CD8-positive, alpha-beta memory T cell (primary cell): ENCODE data around the gene SMG7. TPM values are rescaled to one million over a fixed set of nuclear protein-coding genes. Genes with fewer than 3 reads are reported as not detected.

Experiments
- CTCF ChIA-PET: fragments of 350-600 bp; sonication (Branson Sonifier 250); formaldehyde crosslinking; loops from one replicate; lab custom pipeline; 2021; ENCODE audit warnings: antibody characterized with exemption; lab: Charles Lee
- POLR2A ChIA-PET: fragments of 350-600 bp; sonication (Branson Sonifier 250); formaldehyde crosslinking; loops from one replicate; lab custom pipeline; 2021; ENCODE audit warnings: antibody characterized with exemption; lab: Charles Lee
- DNase-seq, 5 donors: peaks; one replicate each; pipeline versions ENCODE4 v3.0.0 to v3.0.0-alpha.2; 2020 to 2022; ENCODE audit warnings: mixed read lengths in 1 of 5
- H3K27ac ChIP-seq: one replicate; pipeline ENCODE4 v1.7.0; 2013; ENCODE audit warnings: low read depth, mild to moderate bottlenecking, low read length, moderate library complexity
- H3K27me3 ChIP-seq: 2 replicates; pipeline ENCODE4 v1.7.0; 2013; ENCODE audit warnings: low read length, mild to moderate bottlenecking; ENCODE audit not compliant: insufficient read depth, poor library complexity, severe bottlenecking
- H3K36me3 ChIP-seq: 2 replicates; pipeline ENCODE4 v1.7.0; 2013; ENCODE audit warnings: mild to moderate bottlenecking, low read length, moderate library complexity; ENCODE audit not compliant: insufficient read depth
- H3K4me1 ChIP-seq: 2 replicates; pipeline ENCODE4 v1.7.0; 2013; ENCODE audit warnings: mild to moderate bottlenecking, low read length, moderate library complexity; ENCODE audit not compliant: insufficient read depth
- H3K4me3 ChIP-seq: 2 replicates; pipeline ENCODE4 v1.7.0; 2013; ENCODE audit warnings: mild to moderate bottlenecking, low read length
- H3K9me3 ChIP-seq: 2 replicates; pipeline ENCODE4 v1.7.0; 2013; ENCODE audit warnings: mild to moderate bottlenecking, low read length
- H3K27ac Mint-ChIP-seq, 8 donors: one replicate each; pipeline ENCODE4 v1.8.0; 2020 to 2021; ENCODE audit warnings: mixed read lengths in 8 of 8, mild to moderate bottlenecking in 6 of 8, inconsistent platforms in 3 of 8, moderate library complexity in 3 of 8
- H3K27me3 Mint-ChIP-seq, 2 donors: one replicate each; pipeline ENCODE4 v1.8.0; 2020 to 2021; ENCODE audit warnings: mixed read lengths in 2 of 2, mild to moderate bottlenecking in 1 of 2, moderate library complexity in 1 of 2
- H3K36me3 Mint-ChIP-seq, 3 donors: one replicate each; pipeline ENCODE4 v1.8.0; 2020 to 2021; ENCODE audit warnings: mixed read lengths in 3 of 3, inconsistent platforms in 1 of 3, mild to moderate bottlenecking in 1 of 3
- H3K4me1 Mint-ChIP-seq, 3 donors: one replicate each; pipeline ENCODE4 v1.8.0; 2020 to 2021; ENCODE audit warnings: mixed read lengths in 3 of 3, inconsistent platforms in 1 of 3, mild to moderate bottlenecking in 1 of 3
- H3K4me3 Mint-ChIP-seq, 7 donors: one replicate each; pipeline ENCODE4 v1.8.0; 2020 to 2021; ENCODE audit warnings: mixed read lengths in 7 of 7, mild to moderate bottlenecking in 6 of 7, moderate library complexity in 4 of 7, inconsistent platforms in 2 of 7
- H3K9me3 Mint-ChIP-seq, 5 donors: one replicate each; pipeline ENCODE4 v1.8.0; 2020 to 2022; ENCODE audit warnings: mixed read lengths in 5 of 5, mild to moderate bottlenecking in 3 of 5, moderate library complexity in 2 of 5, inconsistent platforms in 1 of 5
- polyA plus RNA-seq: library from polyadenylated mRNA; unstranded; fragments of 300-500 nt; fragmentation: Illumina TruSeq; gene quantifications from one replicate; pipeline ENCODE4 v1.2.3, GENCODE V29; 2021
- total RNA-seq, 2 experiments: library from RNA; stranded (reverse); gene quantifications; one replicate each; pipeline ENCODE4 v1.2.3, GENCODE V29; 2021

The SMG7 gene
- total and polyA plus RNA-seq, 3 experiments from 2014 or later: 30.5 to 74.7 (median 72.7) TPM

DNA sequence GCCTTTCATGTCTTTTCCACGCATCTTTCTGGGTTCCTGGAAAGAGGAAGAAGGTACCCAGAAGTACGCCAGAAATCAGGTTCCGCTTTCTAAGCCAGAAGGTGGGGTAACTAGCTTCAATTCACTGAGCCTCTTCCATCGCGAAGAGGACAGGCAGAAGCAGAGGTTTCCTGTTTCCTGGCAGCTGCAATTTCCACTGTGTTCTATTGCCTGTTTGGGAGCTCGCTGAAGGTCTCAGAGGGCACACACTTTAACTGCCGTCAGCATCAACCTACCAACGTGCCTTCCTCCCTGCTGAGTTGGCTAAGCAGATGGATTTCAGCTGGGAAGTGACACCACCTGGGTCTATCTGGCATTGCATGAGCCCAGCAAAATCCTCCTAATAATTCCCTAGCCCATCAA is 108.0 kb downstream of the SMG7 start:
- Mint-ChIP-seq H3K4me1 (peaks cover 0 to 4% (median 3%) of the 10 kb centered on the region in 3 donors), H3K36me3 (no peaks in the 10 kb centered on the region), H3K9me3 (no peaks in the 10 kb centered on the region), H3K27ac (peak overlapping the region in 2 of 8 donors; percentile 21 to 38), H3K27me3 (peaks cover 0 to 2% of the 10 kb centered on the region in 2 donors), H3K4me3 (peak overlapping the region in 3 of 7 donors; percentile 9 to 33 (median 32))
- Histone ChIP-seq H3K36me3 (no peaks in the 10 kb centered on the region), H3K27ac (no peak overlapping the region), H3K27me3 (no peaks in the 10 kb centered on the region), H3K4me1 (peaks cover 8% of the 10 kb centered on the region), H3K9me3 (no peaks in the 10 kb centered on the region), H3K4me3 (no peak overlapping the region)
- CTCF ChIA-PET: interaction anchor here (1.3 kb wide), 1 partner anchor 10 kb away, joined by 3 read pairs; no protein-coding TSS in a partner anchor
- no peak for DNase-seq
- POLR2A ChIA-PET: no interaction called here

DNA sequence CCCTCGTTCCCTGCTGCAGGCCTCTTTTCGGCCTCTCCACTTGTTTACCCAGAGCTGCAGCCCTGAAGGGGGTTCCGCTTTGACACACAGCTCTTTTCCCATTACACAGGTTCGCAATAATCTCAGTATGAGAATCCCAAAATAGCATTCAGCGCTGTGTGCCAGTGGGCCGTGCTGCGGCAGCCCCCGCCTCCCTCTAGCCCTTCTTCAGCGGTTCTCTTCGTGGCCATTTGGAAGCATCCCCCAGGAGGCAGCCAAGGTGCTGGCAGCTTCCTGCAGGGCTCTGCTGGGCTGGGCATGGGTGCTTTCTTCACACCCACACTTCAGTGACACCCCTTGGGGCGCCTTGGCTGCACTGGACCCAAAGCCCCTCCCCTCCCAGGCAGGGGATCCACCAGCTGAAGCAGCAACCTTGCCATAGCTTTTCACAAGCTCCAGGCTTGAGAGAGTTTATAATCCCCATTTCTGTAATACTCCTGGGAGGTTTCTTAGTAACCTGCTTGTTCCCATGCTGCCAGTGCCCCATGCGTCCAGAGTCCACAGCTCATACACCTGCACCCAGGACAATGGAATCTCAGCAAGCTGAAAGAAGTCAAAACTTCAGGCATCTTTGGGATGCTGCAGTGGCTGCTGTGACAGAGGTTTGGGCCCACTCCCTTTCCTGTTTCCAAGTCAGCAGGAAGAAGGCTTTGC is 109.9 kb downstream of the SMG7 start:
- peaks cover 0 to 4% (median 3%) of the 10 kb centered on the region in 3 donors for H3K4me1 Mint-ChIP-seq

DNA sequence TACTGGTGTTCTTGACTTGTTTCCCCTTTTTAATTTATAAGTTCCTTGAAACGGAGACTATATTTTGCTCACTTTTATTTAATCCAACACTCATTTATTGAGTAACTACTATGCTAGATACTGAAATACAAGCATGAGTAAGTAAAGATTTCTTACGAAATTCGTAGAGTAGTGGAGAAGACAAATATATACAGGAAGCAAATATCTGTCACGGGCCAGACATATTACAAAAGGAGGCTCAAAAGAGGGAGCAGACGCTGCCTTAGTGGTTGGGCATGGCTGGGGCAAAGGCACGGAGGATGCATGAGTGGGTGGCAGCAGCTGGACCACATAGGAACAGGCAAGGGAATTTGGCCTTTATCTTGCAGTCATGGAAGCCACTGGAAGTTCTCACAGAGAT is 111.2 kb downstream of the SMG7 start:
- no peaks in the 10 kb centered on the region for H3K9me3 Mint-ChIP-seq
- H3K27ac ChIP-seq: no peak overlapping the region
- peaks cover 3 to 6% (median 4%) of the 10 kb centered on the region in 3 donors for H3K4me1 Mint-ChIP-seq
- H3K4me3 ChIP-seq: no peak overlapping the region
- no peaks in the 10 kb centered on the region for H3K36me3 Mint-ChIP-seq
- H3K27me3 Mint-ChIP-seq: peaks cover 0 to 1% of the 10 kb centered on the region in 2 donors
- ChIA-PET POLR2A (no interaction called here), CTCF (no interaction called here)
- H3K36me3 ChIP-seq: no peaks in the 10 kb centered on the region
- peaks cover 8% of the 10 kb centered on the region for H3K4me1 ChIP-seq
- no peaks in the 10 kb centered on the region for H3K9me3 ChIP-seq
- H3K27me3 ChIP-seq: no peaks in the 10 kb centered on the region
- DNase-seq: no peak
- H3K27ac Mint-ChIP-seq: no peak overlapping the region
- H3K4me3 Mint-ChIP-seq: no peak overlapping the region

More for the DNA sequence above, 109.9 kb downstream of the SMG7 start:
- no peaks in the 10 kb centered on the region for H3K36me3 ChIP-seq
- no peak for DNase-seq
- H3K4me1 ChIP-seq: peaks cover 8% of the 10 kb centered on the region
- H3K4me3 Mint-ChIP-seq: no peak overlapping the region
- no peak overlapping the region for H3K27ac ChIP-seq
- peaks cover 0 to 2% of the 10 kb centered on the region in 2 donors for H3K27me3 Mint-ChIP-seq
- H3K9me3 Mint-ChIP-seq: no peaks in the 10 kb centered on the region
- H3K9me3 ChIP-seq: no peaks in the 10 kb centered on the region
- no peaks in the 10 kb centered on the region for H3K27me3 ChIP-seq
- ChIA-PET CTCF (no interaction called here), POLR2A (no interaction called here)
- H3K36me3 Mint-ChIP-seq: no peaks in the 10 kb centered on the region
- no peak overlapping the region for H3K4me3 ChIP-seq
- H3K27ac Mint-ChIP-seq: no peak overlapping the region

DNA sequence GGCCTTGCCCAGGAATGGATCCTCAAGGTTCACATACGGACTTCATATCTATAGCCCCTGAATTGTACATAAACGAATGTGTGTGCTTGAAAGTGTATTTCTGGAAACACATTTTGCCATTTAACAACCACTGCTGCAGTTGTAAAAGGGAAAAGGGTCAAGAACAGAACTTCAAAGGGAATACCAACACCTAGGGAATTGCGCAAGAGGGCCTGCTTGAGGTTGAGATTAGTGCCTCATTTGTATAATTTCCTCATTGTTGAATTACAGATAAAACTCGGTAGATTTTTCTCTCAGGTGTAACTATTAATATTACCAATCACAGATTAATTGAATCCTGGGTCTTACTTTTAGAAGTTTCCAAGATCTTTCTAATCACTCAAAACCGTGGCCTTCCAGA is 111.8 kb downstream of the SMG7 start:
- H3K4me1 ChIP-seq: peaks cover 14% of the 10 kb centered on the region
- no peak overlapping the region for H3K4me3 Mint-ChIP-seq
- ChIA-PET CTCF (no interaction called here), POLR2A (no interaction called here)
- H3K9me3 ChIP-seq: no peaks in the 10 kb centered on the region
- peaks cover 6 to 13% (median 10%) of the 10 kb centered on the region in 3 donors for H3K4me1 Mint-ChIP-seq
- no peaks in the 10 kb centered on the region for H3K27me3 ChIP-seq
- no peaks in the 10 kb centered on the region for H3K36me3 ChIP-seq
- no peak overlapping the region for H3K4me3 ChIP-seq
- no peak overlapping the region for H3K27ac Mint-ChIP-seq
- no peaks in the 10 kb centered on the region for H3K27me3 Mint-ChIP-seq
- no peaks in the 10 kb centered on the region for H3K9me3 Mint-ChIP-seq
- DNase-seq: no peak
- no peak overlapping the region for H3K27ac ChIP-seq
- no peaks in the 10 kb centered on the region for H3K36me3 Mint-ChIP-seq

DNA sequence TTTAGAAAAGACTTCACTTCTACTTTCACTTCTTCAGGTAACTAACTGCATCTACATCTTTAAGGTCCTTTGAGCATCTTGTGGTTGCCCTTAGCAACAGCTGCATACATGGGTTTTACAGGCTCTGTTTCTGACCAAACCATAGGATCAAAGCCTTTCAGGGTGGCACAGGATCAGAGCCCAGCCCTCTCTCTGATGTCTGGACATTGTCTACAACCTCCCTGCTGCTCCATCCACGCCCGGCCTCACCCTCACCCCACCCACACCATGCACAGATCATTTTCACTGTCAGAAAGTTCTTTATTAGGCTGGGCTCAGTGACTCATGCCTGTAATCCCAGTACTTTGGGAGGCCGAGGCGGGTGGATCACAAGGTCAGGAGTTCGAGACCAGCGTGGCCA is 112.7 kb downstream of the SMG7 start:
- POLR2A ChIA-PET: no interaction called here
- no peak overlapping the region for H3K4me3 Mint-ChIP-seq
- H3K9me3 ChIP-seq: no peaks in the 10 kb centered on the region
- no peak overlapping the region for H3K27ac ChIP-seq
- H3K36me3 ChIP-seq: no peaks in the 10 kb centered on the region
- no peaks in the 10 kb centered on the region for H3K36me3 Mint-ChIP-seq
- CTCF ChIA-PET: no interaction called here
- no peak overlapping the region for H3K4me3 ChIP-seq
- no peaks in the 10 kb centered on the region for H3K9me3 Mint-ChIP-seq
- no peaks in the 10 kb centered on the region for H3K27me3 Mint-ChIP-seq
- no peak for DNase-seq
- no peaks in the 10 kb centered on the region for H3K27me3 ChIP-seq
- peaks cover 5 to 22% (median 16%) of the 10 kb centered on the region in 3 donors for H3K4me1 Mint-ChIP-seq
- H3K27ac Mint-ChIP-seq: no peak overlapping the region
- H3K4me1 ChIP-seq: peaks cover 19% of the 10 kb centered on the region

DNA sequence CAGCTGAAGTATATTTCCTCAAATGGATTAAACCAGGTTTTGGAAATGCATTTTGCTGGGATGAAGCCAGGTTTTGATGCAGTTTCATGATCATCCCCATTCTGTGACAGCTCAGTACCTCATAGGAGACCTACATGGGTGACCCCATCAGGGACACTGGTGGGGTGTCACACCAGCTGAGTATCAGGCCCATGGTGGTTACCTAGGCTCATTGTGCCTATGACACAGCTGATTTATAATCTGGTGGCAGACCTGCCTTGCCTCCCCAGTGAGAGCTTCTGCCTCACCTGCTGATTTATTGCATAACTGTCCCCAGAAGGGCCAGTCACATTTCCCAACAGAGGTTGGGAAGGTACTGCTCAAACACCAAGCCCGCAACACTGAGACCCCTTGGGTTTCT is 114.2 kb downstream of the SMG7 start:
- no peak overlapping the region for H3K27ac ChIP-seq
- Mint-ChIP-seq H3K36me3 (no peaks in the 10 kb centered on the region), H3K27me3 (no peaks in the 10 kb centered on the region), H3K4me1 (peaks cover 7 to 32% (median 24%) of the 10 kb centered on the region in 3 donors), H3K9me3 (no peaks in the 10 kb centered on the region), H3K4me3 (no peak overlapping the region), H3K27ac (no peak overlapping the region)
- H3K27me3 ChIP-seq: no peaks in the 10 kb centered on the region
- H3K4me1 ChIP-seq: peaks cover 20% of the 10 kb centered on the region
- H3K36me3 ChIP-seq: no peaks in the 10 kb centered on the region
- H3K4me3 ChIP-seq: no peak overlapping the region
- no peaks in the 10 kb centered on the region for H3K9me3 ChIP-seq
- ChIA-PET CTCF (no interaction called here), POLR2A (no interaction called here)
- no peak for DNase-seq

DNA sequence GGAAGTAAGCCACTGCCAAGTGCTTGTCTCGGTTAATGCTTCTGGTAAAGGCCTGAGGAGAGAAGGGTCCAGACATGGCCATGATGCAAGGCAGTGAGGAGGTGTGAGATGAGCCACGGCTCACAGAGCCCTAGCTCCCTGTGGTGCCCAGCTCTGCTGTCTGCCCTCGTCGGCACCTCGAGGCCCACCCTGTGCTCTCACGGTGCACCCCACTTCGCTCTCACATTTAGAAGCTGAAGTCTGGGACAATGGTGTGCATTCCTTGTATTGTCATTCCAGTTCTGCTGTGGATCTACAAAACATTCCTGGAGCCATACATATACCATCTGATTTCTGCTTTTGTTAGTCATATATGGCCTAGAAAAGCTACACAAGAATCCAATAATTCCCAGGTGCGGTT is 114.6 kb downstream of the SMG7 start:
- H3K4me3 ChIP-seq: no peak overlapping the region
- Mint-ChIP-seq H3K27ac (no peak overlapping the region), H3K27me3 (no peaks in the 10 kb centered on the region)

DNA sequence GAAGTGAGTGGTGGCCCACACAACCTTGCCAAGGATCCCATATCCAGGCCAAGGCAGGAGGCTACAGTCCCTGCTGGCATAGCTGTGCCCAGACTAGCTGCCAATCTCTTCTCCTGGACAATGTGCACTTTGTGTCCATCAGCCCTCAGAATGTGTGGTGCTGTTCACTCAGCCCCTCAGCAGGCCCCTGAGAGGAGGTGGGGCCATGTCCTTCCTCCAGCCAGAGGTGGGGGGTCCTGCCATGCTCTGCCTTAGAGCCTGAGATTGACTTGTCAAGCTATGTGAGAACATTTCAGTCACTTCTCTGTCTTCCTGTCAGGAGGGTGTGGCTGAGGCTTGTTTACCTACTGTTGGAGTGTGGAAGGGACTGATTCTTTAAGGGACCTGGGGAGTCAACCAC is 116.5 kb downstream of the SMG7 start:
- H3K36me3 Mint-ChIP-seq: no peaks in the 10 kb centered on the region
- peaks cover 20% of the 10 kb centered on the region for H3K4me1 ChIP-seq
- CTCF ChIA-PET: no interaction called here

More for the DNA sequence above, 114.6 kb downstream of the SMG7 start:
- POLR2A ChIA-PET: no interaction called here
- H3K4me3 Mint-ChIP-seq: no peak overlapping the region
- no peaks in the 10 kb centered on the region for H3K9me3 ChIP-seq
- H3K27ac ChIP-seq: no peak overlapping the region
- no peak for DNase-seq
- H3K4me1 ChIP-seq: peaks cover 20% of the 10 kb centered on the region
- no peaks in the 10 kb centered on the region for H3K36me3 ChIP-seq
- no peaks in the 10 kb centered on the region for H3K27me3 ChIP-seq
- CTCF ChIA-PET: no interaction called here
- no peaks in the 10 kb centered on the region for H3K9me3 Mint-ChIP-seq
- H3K36me3 Mint-ChIP-seq: no peaks in the 10 kb centered on the region
- H3K4me1 Mint-ChIP-seq: peaks cover 7 to 32% (median 24%) of the 10 kb centered on the region in 3 donors

More for the DNA sequence above, 116.5 kb downstream of the SMG7 start:
- Histone ChIP-seq H3K27me3 (no peaks in the 10 kb centered on the region), H3K36me3 (no peaks in the 10 kb centered on the region), H3K27ac (no peak overlapping the region), H3K4me3 (no peak overlapping the region), H3K9me3 (no peaks in the 10 kb centered on the region)
- Mint-ChIP-seq H3K4me1 (peaks cover 7 to 32% (median 24%) of the 10 kb centered on the region in 3 donors), H3K4me3 (peak overlapping the region in 2 of 7 donors; percentile 15 to 44), H3K27ac (peak overlapping the region in 3 of 8 donors; percentile 10 to 72 (median 39)), H3K27me3 (no peaks in the 10 kb centered on the region), H3K9me3 (no peaks in the 10 kb centered on the region)
- DNase-seq: no peak
- POLR2A ChIA-PET: no interaction called here
